ENCODE data around the gene FOS.
A peak's percentile ranks its signal among the peaks of the same experiment; 100 is the strongest.

The FOS gene

DNA sequence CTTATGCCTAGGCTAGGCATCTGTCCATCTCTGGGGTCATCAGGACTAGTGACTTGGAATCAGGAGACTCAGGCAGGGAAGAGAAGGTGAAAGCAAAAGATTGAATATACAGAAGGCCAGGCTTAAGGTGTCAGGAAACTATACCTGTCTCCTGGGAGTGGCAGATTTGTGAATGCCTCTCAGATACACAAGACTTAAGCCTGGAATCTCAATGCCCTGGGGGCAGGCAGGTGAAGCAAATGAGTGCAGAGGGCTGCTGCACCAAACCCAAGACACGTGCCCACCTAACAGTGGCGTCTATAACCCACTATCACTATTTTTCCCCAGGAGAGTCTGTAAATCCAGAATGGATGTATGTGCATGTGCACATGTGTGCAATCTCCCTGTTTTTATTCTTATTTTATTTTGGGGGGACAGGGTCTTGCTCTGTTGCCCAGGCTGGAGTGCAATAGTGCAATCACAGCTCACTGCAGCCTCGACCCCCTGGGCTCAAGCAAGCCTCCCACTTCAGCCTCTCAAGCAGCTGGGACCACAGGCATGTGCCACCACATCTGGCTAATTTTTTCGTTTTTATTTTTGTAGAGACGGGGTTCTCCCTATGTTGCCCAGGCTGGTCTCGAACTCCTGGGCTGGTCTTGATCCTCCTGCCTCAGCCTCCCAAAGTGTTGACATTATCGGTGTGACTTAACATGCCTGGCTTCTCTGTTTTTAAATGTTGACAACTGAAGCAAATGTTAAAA, 31.9 kb upstream of the FOS start:
- DNase-seq (no peak), ATAC-seq (no peak)
- Mint-ChIP-seq H3K27me3 (no peaks in the 10 kb centered on the region), H3K4me3 (peak overlapping the region; percentile 47 to 73), H3K9me3 (no peaks in the 10 kb centered on the region), H3K4me1 (peaks cover 55% of the 10 kb centered on the region), H3K27ac (no peak overlapping the region)

DNA sequence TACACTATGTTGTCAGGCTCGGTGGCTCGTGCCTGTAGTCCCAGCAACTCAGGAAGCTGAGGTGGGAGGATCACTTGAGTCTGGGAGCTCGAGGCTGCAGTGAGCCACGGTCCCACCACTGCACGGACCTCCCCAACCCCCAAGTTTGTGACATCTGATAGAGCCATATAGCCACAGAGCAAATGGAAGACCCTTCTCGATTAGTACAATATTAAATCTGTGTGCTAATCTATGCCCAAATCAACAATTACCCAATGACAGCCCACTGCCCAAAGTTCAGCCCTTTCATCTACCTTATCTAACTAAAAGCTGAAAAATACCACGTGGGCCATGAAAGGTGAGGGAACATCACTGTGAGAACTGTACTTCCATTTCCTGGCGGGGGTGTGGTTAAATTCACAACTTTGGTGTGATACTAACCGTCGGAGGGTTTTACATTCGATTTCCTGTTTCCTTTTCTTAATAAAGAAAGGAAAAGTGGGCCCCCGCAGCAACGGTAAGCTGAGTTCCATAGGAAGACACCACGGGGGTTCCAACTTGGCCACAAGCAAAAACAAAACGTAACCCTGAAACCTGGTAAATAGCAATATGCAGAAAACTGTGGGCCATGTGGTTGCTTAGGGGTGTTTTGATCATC, 31.2 kb upstream of the FOS start:
- Mint-ChIP-seq H3K9me3 (no peaks in the 10 kb centered on the region), H3K4me3 (peak overlapping the region; percentile 70 to 73), H3K4me1 (peaks cover 60% of the 10 kb centered on the region), H3K27ac (peak overlapping the region; percentile 82 to 84), H3K27me3 (no peaks in the 10 kb centered on the region)
- DNase-seq, result peak; percentile 67 to 88
- ATAC-seq, result peak; percentile 71

DNA sequence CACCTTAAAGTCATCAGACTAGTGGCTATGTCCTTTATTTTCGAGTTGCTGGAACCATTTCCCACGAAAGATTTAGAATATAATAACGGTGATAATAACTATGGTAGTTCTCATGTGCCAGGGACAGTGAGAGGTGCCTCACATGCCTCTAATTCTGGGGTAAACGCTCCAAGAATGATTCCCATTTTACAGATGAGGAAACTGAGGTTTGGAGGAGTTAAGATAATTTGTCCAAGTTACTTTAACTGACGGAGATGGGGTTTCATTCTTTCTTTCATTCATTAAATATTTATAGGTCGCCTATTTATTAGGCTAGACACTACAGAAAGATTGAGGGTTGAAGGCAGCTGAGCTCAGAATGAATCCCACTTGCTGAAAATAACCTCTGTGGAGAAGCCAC, 30.7 kb upstream of the FOS start:
- DNase-seq, result no peak
- Mint-ChIP-seq H3K4me3 (peak overlapping the region; percentile 70 to 73), H3K27ac (peak overlapping the region in 1 of 2 donors; percentile 84), H3K4me1 (peaks cover 61% of the 10 kb centered on the region), H3K9me3 (no peaks in the 10 kb centered on the region), H3K27me3 (no peaks in the 10 kb centered on the region)
- no peak for ATAC-seq

DNA sequence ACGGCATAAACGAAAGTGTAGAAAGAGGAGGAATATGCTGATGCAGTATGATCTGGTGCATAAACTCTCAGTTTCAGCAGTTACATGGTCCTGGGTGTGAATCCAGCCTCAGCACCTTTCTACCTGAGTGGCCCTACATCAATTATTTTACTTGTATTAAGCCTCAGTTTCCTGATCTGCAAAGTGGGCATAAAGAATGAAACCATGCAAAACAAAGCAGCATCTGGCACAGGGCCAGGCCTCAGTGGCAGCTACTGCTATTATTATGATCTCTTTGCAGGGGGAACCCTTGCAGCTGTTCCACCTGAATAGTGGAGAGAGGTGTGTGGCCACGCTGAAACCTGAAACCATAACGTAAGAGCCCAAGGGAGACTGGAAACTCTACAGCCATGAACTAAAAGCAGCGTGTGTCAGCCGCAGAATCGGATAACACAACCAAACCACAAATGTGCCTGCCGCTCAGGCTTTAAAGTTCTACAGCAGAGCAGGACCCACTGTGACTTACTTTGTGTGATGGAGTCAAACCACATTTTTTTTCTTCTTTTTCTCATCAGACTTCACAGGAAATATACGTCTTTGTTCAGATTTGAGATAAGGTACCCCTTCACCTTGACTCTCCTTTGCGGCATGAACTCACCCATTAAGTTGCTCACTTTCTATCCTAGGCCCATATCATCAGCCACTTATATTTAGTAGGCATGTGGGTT, 29.2 kb upstream of the FOS start:
- no peaks in the 10 kb centered on the region for H3K9me3 Mint-ChIP-seq
- peaks cover 61% of the 10 kb centered on the region for H3K4me1 Mint-ChIP-seq
- DNase-seq, result peak; percentile 80 to 93
- H3K27me3 Mint-ChIP-seq, result peaks cover 7% of the 10 kb centered on the region
- ATAC-seq, result peak; percentile 90
- H3K27ac Mint-ChIP-seq, result peak overlapping the region; percentile 57 to 85
- H3K4me3 Mint-ChIP-seq, result peak overlapping the region; percentile 47 to 59

DNA sequence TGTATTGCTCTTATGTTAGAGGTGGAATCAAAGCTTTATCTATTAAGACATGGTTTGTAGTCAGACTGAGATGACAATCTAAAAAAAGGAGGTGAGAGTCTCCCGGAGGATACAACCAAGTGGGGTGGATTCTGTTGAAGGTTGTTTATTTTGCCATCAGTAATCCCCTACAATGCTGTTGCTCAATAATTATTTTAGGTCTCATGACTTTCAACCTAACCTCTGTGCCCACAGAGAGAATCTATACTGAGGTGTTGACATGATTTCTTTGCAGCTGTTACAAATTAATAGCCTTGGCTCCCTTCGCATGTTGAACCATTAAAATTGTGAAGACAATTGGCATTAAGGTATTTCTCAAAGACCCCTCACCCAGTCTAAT, 28.7 kb upstream of the FOS start:
- ATAC-seq (peak; percentile 3), DNase-seq (no peak)
- H3K27ac Mint-ChIP-seq, result peak overlapping the region in 1 of 2 donors; percentile 85
- peaks cover 61% of the 10 kb centered on the region for H3K4me1 Mint-ChIP-seq
- no peak overlapping the region for H3K4me3 Mint-ChIP-seq
- H3K9me3 Mint-ChIP-seq, result no peaks in the 10 kb centered on the region
- H3K27me3 Mint-ChIP-seq, result peaks cover 12% of the 10 kb centered on the region

DNA sequence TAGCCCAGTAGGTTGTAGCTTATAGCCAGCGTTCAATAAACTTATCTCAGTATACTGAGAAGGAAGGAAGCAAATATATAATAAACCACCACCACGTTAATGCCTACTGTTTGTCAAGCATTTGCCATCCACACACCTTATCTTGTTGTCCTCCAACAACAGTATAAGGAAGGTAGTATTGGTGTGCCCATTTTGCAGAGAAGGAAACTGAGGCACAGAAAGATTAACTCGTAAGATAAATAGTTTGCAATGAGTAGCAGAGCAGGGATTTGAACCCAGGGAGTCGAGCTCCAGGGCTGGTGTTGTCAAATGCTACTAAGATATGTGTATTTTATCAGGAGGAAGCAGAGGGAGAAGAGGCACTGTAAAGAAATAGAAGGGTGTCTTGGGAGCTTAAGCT, 27.8 kb upstream of the FOS start:
- no peak for ATAC-seq
- H3K27ac Mint-ChIP-seq, result no peak overlapping the region

DNA sequence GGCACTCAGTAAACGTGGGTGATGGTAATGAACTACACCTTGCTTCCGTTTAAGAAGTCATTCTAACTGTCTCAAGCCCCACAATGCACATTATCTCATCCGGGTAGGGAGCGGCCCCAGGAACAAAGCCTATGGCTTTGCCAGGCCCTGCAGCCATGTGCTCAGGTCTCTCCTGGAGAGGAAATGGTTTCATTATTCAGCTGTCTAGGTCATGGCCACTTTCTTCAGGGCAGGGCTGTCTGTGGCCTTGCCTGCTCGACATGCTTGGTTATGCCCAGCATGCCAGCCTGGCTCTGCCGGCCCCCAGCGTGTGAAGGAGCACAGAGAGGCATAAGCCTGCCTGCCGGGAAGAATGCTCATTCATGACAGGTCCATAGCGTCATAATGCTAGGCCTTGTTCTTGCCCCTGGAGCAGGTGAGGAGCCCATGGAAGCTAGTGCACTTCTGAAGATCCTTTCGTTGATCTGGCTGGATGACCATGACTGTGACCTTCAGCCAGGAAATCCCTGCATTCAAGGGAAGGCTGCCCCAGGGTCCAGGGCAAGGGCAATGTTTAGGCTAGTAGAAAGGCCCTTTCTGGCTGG, 26.3 kb upstream of the FOS start:
- ATAC-seq (no peak), DNase-seq (no peak)
- Mint-ChIP-seq H3K9me3 (no peaks in the 10 kb centered on the region), H3K27ac (no peak overlapping the region), H3K27me3 (peaks cover 22% of the 10 kb centered on the region), H3K4me3 (no peak overlapping the region), H3K4me1 (peaks cover 50% of the 10 kb centered on the region)

More for the DNA sequence above, 27.8 kb upstream of the FOS start:
- DNase-seq, result no peak
- peaks cover 60% of the 10 kb centered on the region for H3K4me1 Mint-ChIP-seq
- H3K9me3 Mint-ChIP-seq, result no peaks in the 10 kb centered on the region
- peaks cover 15% of the 10 kb centered on the region for H3K27me3 Mint-ChIP-seq
- no peak overlapping the region for H3K4me3 Mint-ChIP-seq

DNA sequence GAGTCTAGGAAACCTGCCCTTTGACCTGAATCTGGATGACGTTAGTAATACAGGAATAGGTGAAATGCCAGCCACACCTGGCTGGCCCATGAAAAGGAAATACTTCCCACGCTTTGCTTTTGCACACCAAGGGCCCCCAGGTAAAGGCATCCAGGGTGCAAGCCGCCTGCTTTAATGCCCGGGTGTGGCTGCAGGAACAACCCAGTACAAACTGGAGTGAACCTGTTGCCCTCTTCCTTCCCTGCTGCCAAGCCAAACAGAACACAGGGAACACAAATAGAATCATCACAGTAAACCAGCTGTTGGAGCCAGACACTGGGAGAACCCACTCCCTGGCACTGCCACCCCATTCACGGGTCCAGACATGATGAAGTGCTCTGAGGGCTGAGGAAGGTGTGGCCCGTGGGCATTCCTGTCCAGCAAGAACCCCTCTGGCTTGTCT, 24.2 kb upstream of the FOS start:
- Mint-ChIP-seq H3K27ac (no peak overlapping the region), H3K9me3 (no peaks in the 10 kb centered on the region), H3K4me1 (peaks cover 46% of the 10 kb centered on the region), H3K4me3 (no peak overlapping the region), H3K27me3 (peaks cover 24% of the 10 kb centered on the region)
- ATAC-seq, result no peak
- DNase-seq, result no peak

DNA sequence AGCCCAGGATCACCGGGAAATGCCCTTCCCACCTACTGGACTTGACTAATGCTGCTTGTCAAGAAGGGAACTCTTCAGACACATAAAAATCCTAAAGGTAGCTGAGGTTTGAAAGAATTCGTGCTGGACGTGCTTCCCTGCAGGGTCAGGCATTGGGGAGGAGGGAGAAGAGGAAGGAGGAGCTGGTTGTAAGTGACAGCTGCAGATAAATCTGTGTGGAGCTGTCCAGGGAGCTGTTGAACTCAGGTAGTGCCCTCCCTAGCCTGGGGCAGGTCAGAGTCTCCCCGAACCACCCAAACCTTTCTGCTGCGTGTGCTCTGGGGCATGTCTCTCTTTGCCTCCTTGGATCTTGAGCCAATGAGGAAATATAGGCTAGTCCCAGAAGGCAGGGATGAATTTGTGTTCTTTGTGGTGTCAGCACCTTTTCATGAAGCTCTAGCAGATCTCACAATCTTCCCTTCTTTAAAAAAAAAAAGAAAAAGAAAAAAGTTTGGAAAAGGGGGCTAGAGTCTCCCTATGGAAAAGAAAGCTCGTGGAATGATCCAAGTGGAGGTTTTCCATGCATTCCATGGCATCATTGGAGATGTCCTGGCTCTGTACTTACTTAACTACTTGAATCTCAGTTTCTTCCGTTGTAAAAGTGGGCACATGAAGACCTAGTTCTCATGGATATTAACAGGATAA, 23.6 kb upstream of the FOS start:
- Mint-ChIP-seq H3K4me3 (no peak overlapping the region), H3K27me3 (peaks cover 24% of the 10 kb centered on the region), H3K4me1 (peaks cover 46% of the 10 kb centered on the region), H3K9me3 (no peaks in the 10 kb centered on the region), H3K27ac (no peak overlapping the region)
- DNase-seq, result no peak
- no peak for ATAC-seq

DNA sequence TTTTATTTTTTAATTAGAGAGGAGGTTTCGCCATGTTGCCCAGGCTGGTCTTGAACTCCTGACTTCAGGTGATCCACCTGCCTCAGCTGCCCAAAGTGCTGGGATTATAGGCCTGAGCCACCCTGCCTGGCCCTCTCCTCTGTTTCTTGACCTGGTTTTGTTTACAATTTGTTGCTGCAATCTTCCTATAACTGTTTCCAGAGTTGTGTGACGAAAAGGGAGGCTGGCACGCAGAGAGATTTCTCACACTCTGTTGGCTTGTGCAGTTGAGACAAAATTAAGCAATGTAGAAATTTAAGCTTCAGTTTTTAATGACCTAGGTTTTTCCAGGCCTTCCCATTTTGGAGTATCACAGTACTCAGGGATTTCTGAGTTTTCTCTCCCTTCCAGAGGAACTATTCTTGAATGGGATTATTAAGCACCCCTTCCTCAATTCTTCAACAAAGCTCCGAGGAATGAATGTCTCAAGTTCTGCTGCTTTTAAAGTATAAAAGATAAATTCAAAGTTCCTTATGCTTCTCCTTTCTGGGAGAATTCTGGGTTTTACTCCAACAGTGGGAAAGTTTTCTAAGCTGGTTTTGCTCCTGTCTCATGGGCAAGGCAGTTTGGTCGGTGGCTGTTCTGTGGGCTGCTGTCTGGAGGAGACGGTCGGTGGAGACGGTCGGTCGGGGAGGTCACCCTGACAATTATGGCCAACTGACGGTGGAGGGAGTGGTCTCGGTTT, 20.4 kb upstream of the FOS start:
- no peaks in the 10 kb centered on the region for H3K9me3 Mint-ChIP-seq
- no peak for DNase-seq
- H3K4me3 Mint-ChIP-seq, result peak overlapping the region; percentile 68 to 77
- H3K4me1 Mint-ChIP-seq, result peaks cover 31% of the 10 kb centered on the region
- H3K27ac Mint-ChIP-seq, result peak overlapping the region; percentile 85 to 99
- ATAC-seq, result no peak
- peaks cover 24% of the 10 kb centered on the region for H3K27me3 Mint-ChIP-seq

DNA sequence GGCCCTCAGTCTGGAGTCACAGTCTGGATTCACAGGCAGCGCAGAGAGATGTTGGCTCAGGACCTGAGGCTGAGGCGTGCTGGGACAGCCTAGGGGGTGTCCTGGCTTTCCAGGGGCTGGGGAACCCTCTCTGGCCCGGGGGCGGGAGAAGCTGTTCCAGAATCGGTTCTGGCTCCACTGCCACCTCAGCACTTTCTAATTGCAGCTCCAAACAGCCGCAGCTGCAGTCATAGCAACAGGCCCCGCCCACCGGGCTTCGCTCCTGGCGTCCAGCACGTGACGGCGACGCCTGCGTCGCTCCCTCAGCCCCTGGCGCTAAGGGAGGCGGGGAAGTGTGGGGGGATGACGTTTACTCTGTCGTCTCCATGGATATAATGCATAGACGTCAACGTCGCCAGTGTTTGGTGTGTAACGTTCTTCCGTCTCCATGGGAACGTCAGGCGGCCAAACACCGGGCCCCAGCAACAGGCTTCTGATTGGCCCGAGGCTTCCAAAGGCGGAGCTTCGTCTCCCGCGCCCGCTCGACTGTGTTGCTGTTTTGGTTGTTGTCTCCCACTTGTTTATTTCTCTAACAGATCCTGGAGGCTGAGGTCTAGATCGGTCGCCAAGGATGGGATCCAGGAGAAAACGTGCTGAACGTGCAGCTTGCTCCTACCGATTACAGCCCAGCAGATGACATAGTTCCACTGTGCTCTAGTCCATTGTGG, 19.7 kb upstream of the FOS start:
- H3K9me3 Mint-ChIP-seq, result no peaks in the 10 kb centered on the region
- peaks cover 31% of the 10 kb centered on the region for H3K4me1 Mint-ChIP-seq
- H3K4me3 Mint-ChIP-seq, result peak overlapping the region; percentile 68 to 77
- H3K27me3 Mint-ChIP-seq, result peaks cover 22% of the 10 kb centered on the region
- peak; percentile 94 to 97 for DNase-seq
- peak; percentile 99 for ATAC-seq
- H3K27ac Mint-ChIP-seq, result peak overlapping the region; percentile 99

DNA sequence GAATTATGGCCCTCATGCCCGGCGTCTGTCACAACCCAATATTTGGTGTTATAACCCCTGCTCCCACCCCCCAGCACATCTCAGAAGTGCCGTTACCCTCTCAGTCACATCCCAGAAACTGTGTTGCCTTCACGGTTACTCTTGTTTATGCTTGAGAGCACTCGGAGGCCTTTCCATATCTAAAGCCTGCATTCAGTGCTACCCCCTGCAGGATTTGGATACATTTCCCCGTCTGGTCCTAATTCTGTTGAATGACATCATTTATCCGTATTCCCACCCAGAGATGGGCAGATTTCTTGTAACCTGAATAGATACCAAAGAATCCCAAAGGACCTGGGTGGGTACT, 19.1 kb upstream of the FOS start:
- DNase-seq, result no peak
- Mint-ChIP-seq H3K9me3 (no peaks in the 10 kb centered on the region), H3K4me3 (peak overlapping the region; percentile 68 to 77), H3K27ac (peak overlapping the region; percentile 99), H3K27me3 (peaks cover 16% of the 10 kb centered on the region), H3K4me1 (peaks cover 31% of the 10 kb centered on the region)
- no peak for ATAC-seq

DNA sequence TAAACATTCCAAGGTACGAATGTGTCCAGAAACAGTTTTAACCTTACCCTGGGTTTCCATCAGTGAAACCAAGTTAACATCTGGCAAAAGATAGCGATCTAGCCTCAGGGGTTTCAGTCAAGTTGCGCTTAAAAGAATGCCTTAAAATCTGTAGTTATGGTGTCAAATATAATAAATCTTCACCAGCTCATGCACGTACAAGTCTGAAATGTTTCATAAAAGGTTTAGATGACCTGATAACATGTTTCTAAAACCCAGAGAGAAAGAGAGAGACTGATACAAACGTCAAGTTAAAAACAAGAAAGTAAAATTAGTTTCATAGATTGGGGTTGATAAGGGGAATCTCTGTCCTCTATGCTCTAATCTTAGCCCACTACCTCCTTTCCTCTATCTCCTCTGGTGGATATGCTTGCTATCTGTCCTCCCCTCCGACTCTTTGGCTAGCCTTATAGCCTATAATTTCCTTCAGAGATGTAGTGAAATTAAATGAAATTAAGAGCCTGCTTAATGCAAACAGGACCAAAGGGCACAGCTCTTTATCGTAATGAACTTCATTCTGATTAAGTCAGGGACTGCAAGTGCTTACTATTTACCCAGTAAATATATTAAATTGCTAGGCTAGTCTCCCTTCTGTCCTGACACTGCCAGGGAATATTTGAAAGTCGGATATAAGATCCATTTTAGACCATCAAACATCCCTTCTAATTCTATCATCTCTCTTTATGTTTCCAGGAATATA, 18.4 kb upstream of the FOS start:
- Mint-ChIP-seq H3K9me3 (no peaks in the 10 kb centered on the region), H3K27me3 (peaks cover 9% of the 10 kb centered on the region), H3K4me1 (peaks cover 31% of the 10 kb centered on the region), H3K27ac (peak overlapping the region; percentile 36 to 90), H3K4me3 (peak overlapping the region; percentile 68 to 77)
- DNase-seq, result no peak
- ATAC-seq, result no peak

DNA sequence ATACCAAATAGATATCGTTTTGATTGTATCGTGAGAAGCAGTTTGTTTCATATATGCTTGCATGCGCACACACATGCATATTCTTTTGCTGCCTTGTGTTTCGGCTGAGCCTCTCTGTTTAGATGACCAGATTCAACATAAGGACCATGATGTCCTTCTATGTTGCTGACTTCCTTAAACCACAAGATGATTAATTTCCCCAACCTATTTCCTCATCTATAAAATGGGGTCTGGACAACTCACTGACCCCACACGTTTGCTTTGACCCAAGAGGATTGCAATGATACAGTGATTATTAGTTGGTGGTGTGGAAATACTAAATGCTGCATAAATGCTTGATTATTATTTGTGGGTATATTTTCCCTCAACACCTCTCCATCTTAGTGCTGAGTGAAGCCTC, 16.8 kb upstream of the FOS start:
- DNase-seq (no peak), ATAC-seq (no peak)
- no peak overlapping the region for H3K4me3 Mint-ChIP-seq
- H3K27ac Mint-ChIP-seq, result no peak overlapping the region
- H3K4me1 Mint-ChIP-seq, result peaks cover 31% of the 10 kb centered on the region
- H3K9me3 Mint-ChIP-seq, result no peaks in the 10 kb centered on the region
- H3K27me3 Mint-ChIP-seq, result peaks cover 8% of the 10 kb centered on the region

All from stimulated activated naive CD8-positive, alpha-beta T cell treated with anti-CD3 and anti-CD28 coated beads, Interleukin-15, amount 100 ng/mL, for 72 hours (primary cell).